GM12878 (cell line): ENCODE data around the gene TYW3. TPM values are rescaled to one million over a fixed set of nuclear protein-coding genes. Genes with fewer than 3 reads are reported as not detected.

Experiments
- ATAC-seq: fragments of 200-7000 bp; cut with Tn5 transposase; 3 replicates; pipeline ENCODE4 v1.9.1; 2020; ENCODE audit warnings: mild to moderate bottlenecking, moderate library complexity
- BruUV-seq: library from RNA; stranded (reverse); fragments of 400-500 nt; replicated peaks from 2 replicates; lab custom pipeline; 2021; lab: Mats Ljungman, UMichigan
- CTCF ChIA-PET: fragments of 300-600 bp; sonication (Branson Sonifier 250); formaldehyde crosslinking; extraction: SDS; loops from one replicate; lab custom pipeline; 2021; ENCODE audit warnings: inconsistent platforms; lab: Yijun Ruan, JAX
- POLR2A ChIA-PET: fragments of 350-600 bp; formaldehyde crosslinking; extraction: SDS; loops from one replicate; lab custom pipeline; 2021; ENCODE audit warnings: inconsistent platforms; lab: Charles Lee
- RAD21 ChIA-PET: fragments of 300-600 bp; sonication (Branson Sonifier 250); formaldehyde crosslinking; loops from one replicate; lab custom pipeline; 2023; ENCODE audit warnings: antibody characterized with exemption; ENCODE audit not compliant: unreplicated experiment; lab: Charles Lee
- SMC1A ChIA-PET: fragments of 300-600 bp; sonication (Branson Sonifier 250); formaldehyde crosslinking; loops from one replicate; lab custom pipeline; 2023; ENCODE audit not compliant: unreplicated experiment, uncharacterized antibody; lab: Charles Lee
- DNase-seq: peaks from one replicate; pipeline ENCODE4 v3.0.0-alpha.2; 2011; ENCODE audit warnings: low read depth, low spot score
- FAIRE-seq: peaks from 3 replicates; lab custom pipeline; 2011; peaks lifted over from hg19 to GRCh38; lab: Jason Lieb, UNC
- H2AFZ ChIP-seq: 2 replicates; pipeline ENCODE4 v1.6.0; 2011; ENCODE audit warnings: low read depth, low read length, control low read depth; ENCODE audit not compliant: control insufficient read depth
- H3K27ac ChIP-seq: 2 replicates; pipeline ENCODE4 v1.5.1; 2011; ENCODE audit warnings: control low read depth; ENCODE audit not compliant: control insufficient read depth, insufficient read depth
- H3K27me3 ChIP-seq, 2 experiments: replicated peaks in 1 of 2; 2 replicates each; pipeline versions ENCODE4 v1.6.0 to v1.6.1; 2011; ENCODE audit warnings: low read length in 1 of 2; ENCODE audit not compliant: control insufficient read depth in 2 of 2, insufficient read depth in 2 of 2
- H3K36me3 ChIP-seq, 2 experiments: 2 replicates each; pipeline ENCODE4 v1.5.1; 2011; ENCODE audit warnings: low read length in 1 of 2; ENCODE audit not compliant: control insufficient read depth in 2 of 2, insufficient read depth in 2 of 2
- H3K4me1 ChIP-seq: 2 replicates; pipeline ENCODE4 v1.6.1; 2011; ENCODE audit warnings: mild to moderate bottlenecking, low read length, moderate library complexity, mixed read lengths; ENCODE audit not compliant: control insufficient read depth, insufficient read depth
- H3K4me2 ChIP-seq: 2 replicates; pipeline ENCODE4 v1.6.0; 2011; ENCODE audit warnings: control low read depth; ENCODE audit not compliant: control insufficient read depth, insufficient read depth
- H3K4me3 ChIP-seq: fragments of 200-600 bp; sonication (generic); 2 replicates; pipeline ENCODE4 v1.5.1; 2016
- H3K79me2 ChIP-seq: 2 replicates; pipeline ENCODE4 v1.6.0; 2011; ENCODE audit warnings: low read length; ENCODE audit not compliant: control insufficient read depth, insufficient read depth
- H3K9ac ChIP-seq: 2 replicates; pipeline ENCODE4 v1.8.0; 2011; ENCODE audit warnings: low read length, control low read depth, mixed read lengths; ENCODE audit not compliant: control insufficient read depth, insufficient read depth
- H3K9me3 ChIP-seq: replicated peaks from 3 replicates; pipeline ENCODE4 v1.5.1; 2011; ENCODE audit warnings: mild to moderate bottlenecking, low read length; ENCODE audit not compliant: control insufficient read depth, insufficient read depth
- H4K20me1 ChIP-seq: 2 replicates; pipeline ENCODE4 v1.6.0; 2011; ENCODE audit not compliant: control insufficient read depth, insufficient read depth
- ETV6 ChIP-seq, 2 experiments: fragments of 450-650 bp in 1 of 2; IDR thresholded peaks in 1 of 2; conservative IDR thresholded peaks in 1 of 2; 2 replicates each; pipeline ENCODE4 v1.6.1; 2014; ENCODE audit warnings: antibody characterized with exemption in 1 of 2, borderline replicate concordance in 1 of 2, low read depth in 1 of 2, mild to moderate bottlenecking in 1 of 2, moderate library complexity in 1 of 2
- FOXK2 ChIP-seq: fragments of 450-650 bp; IDR thresholded peaks from 2 replicates; pipeline ENCODE4 v1.6.1; 2017; ENCODE audit warnings: mild to moderate bottlenecking, moderate library complexity
- IKZF2 ChIP-seq, 2 experiments: fragments of 450-650 bp; IDR thresholded peaks; 2 replicates each; pipeline ENCODE4 v1.6.1; 2017; ENCODE audit warnings: mild to moderate bottlenecking in 2 of 2, moderate library complexity in 2 of 2
- KAT2A ChIP-seq: conservative IDR thresholded peaks from 2 replicates; pipeline ENCODE4 v1.6.1; 2011; ENCODE audit warnings: low read depth, low read length; ENCODE audit not compliant: control insufficient read depth
- RAD21 ChIP-seq: IDR thresholded peaks from 2 replicates; pipeline ENCODE4 v1.6.1; 2011; ENCODE audit warnings: mild to moderate bottlenecking, low read depth, low read length, moderate library complexity; ENCODE audit not compliant: insufficient read depth
- RELA ChIP-seq: fragments of 450-650 bp; IDR thresholded peaks from 2 replicates; pipeline ENCODE4 v1.8.0; 2014; ENCODE audit warnings: borderline replicate concordance; ENCODE audit not compliant: partially characterized antibody
- SMAD1 ChIP-seq: fragments of 450-650 bp; IDR thresholded peaks from 2 replicates; pipeline ENCODE4 v1.6.1; 2018; ENCODE audit warnings: mild to moderate bottlenecking, low read depth; ENCODE audit not compliant: partially characterized antibody
- TCF3 ChIP-seq: IDR thresholded peaks from 2 replicates; pipeline ENCODE4 v1.6.1; 2012; ENCODE audit warnings: low read depth, mild to moderate bottlenecking, low read length, borderline replicate concordance; ENCODE audit not compliant: insufficient read depth
- WGBS: methylation state at CpG from one replicate; pipeline ENCODE4 v1.1.6; 2016; ENCODE audit warnings: low lambda C conversion rate; ENCODE audit not compliant: insufficient replicate concordance, insufficient coverage; ENCODE audit errors: missing lambda C conversion rate; 5-methylcytosine and 5-hydroxymethylcytosine counted together
- in situ Hi-C: fragments of 300-500 bp; cut with MboI; formaldehyde crosslinking; loops from 9 replicates; pipeline ENCODE4 v1.14.3; 2018; ENCODE audit warnings: mixed read lengths
- intact Hi-C: fragments of 100-400 bp; cut with micrococcal nuclease; formaldehyde crosslinking; loops from one replicate; pipeline ENCODE4 v1.14.2; 2022; ENCODE audit not compliant: unreplicated experiment
- polyA plus RNA-seq, 11 experiments: library from polyadenylated mRNA; depleted of rRNA in 4 of 11; unstranded in 6 of 11; stranded (reverse) in 5 of 11; fragments of >200 nt; fragmentation: Nextera tagmentation in 4 of 11; fragmentation: Illumina TruSeq in 1 of 11; extraction: Ambion mirVana in 4 of 11; extraction: Trizol in 1 of 11; gene quantifications; 1 replicate in 1 of 11; 2 replicates in 10 of 11; pipeline versions ENCODE4 v1.2.1 to v1.2.3, GENCODE V29; 2011 to 2016; ENCODE audit warnings: inconsistent platforms in 2 of 11, missing spikeins in 2 of 11, low read depth in 1 of 11
- total RNA-seq, 4 experiments: library from RNA; depleted of rRNA in 3 of 4; stranded (reverse); fragments of >200 nt in 3 of 4; fragmentation: Illumina TruSeq in 1 of 4; extraction: Trizol in 1 of 4; gene quantifications; 2 replicates each; pipeline versions ENCODE4 v1.2.1 to v1.2.3, GENCODE V29; 2013 to 2021
- TF ChIP-seq, protein P1 (sequence below): fragments of 450-650 bp; formaldehyde crosslinking; IDR thresholded peaks from 2 replicates; pipeline ENCODE4 v1.5.0; 2022; ENCODE audit warnings: mild to moderate bottlenecking, missing genetic modification characterization
- TF ChIP-seq, protein P2 (sequence below): fragments of 450-650 bp; IDR thresholded peaks from 2 replicates; pipeline ENCODE4 v1.6.1; 2016; ENCODE audit warnings: mild to moderate bottlenecking
- TF ChIP-seq, protein P3 (sequence below): IDR thresholded peaks from 2 replicates; pipeline ENCODE4 v1.6.1; 2011; ENCODE audit warnings: low read depth, low read length, improper control_type of control experiment, borderline replicate concordance

Gene TYW3
- total and polyA plus RNA-seq, 10 of the 15 experiments (the other 5 are each of a cell fraction or from before 2014, with no cell fraction given), result 18.6 to 54.4 (median 32.8) TPM

DNA sequence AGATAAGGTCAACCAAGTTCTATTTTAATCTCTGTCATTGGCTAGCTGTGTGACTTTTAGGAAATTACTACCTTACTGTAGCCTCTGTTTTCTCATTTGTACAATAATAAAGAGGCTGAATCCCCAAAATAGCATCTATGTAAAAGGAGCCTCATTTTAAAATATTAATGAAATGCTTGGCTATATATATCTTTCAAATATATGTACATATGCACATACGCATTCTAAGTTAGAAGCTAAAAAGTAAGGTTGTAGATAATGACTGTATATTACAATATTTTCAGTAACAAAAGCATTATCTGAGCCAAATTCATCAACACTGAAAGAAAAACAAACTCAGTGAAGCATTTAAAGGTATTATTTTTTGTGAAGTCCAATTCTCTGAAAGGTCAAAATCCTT, 44.6 kb downstream of the TYW3 start:
- no TSS peak for BruUV-seq
- ChIA-PET POLR2A (no interaction called here), SMC1A (interaction anchor here (0.6 to 4.0 kb wide), 2 partner anchors 272 to 426 kb away, joined by 3 to 24 read pairs; no protein-coding TSS in a partner anchor), RAD21 (interaction anchor here (1.4 kb wide), 1 partner anchor 425 kb away, joined by 4 read pairs; no protein-coding TSS in a partner anchor), CTCF (interaction anchor here (1.9 to 4.8 kb wide), 3 partner anchors 10 to 425 kb away, joined by 6 to 44 read pairs (median 13); no protein-coding TSS in a partner anchor)
- no peaks in the 10 kb centered on the region for H3K36me3 ChIP-seq
- FAIRE-seq, result no peak
- H2AFZ ChIP-seq, result no peak overlapping the region
- DNase-seq, result no peak
- H3K9ac ChIP-seq, result no peak overlapping the region
- H3K9me3 ChIP-seq, result no peaks in the 10 kb centered on the region
- 56% methylated on average over 1 of the region's 1 CpG for WGBS
- no peak overlapping the region for H3K4me2 ChIP-seq
- intact Hi-C loops, result loop anchor here (10.0 kb wide), 3 partner anchors 157 to 247 kb away; no protein-coding TSS in a partner anchor
- ATAC-seq, result no peak
- in situ Hi-C loops, result no loop called here
- H3K79me2 ChIP-seq, result no peaks in the 10 kb centered on the region
- no peaks in the 10 kb centered on the region for H3K4me1 ChIP-seq
- no peaks in the 10 kb centered on the region for H4K20me1 ChIP-seq
- no peak overlapping the region for H3K4me3 ChIP-seq
- H3K27ac ChIP-seq, result no peak overlapping the region
- no peaks in the 10 kb centered on the region; a peak in 1 of 4 replicates for H3K27me3 ChIP-seq
- TF ChIP-seq TCF3, result no peak
- TF ChIP-seq, protein P1, sequence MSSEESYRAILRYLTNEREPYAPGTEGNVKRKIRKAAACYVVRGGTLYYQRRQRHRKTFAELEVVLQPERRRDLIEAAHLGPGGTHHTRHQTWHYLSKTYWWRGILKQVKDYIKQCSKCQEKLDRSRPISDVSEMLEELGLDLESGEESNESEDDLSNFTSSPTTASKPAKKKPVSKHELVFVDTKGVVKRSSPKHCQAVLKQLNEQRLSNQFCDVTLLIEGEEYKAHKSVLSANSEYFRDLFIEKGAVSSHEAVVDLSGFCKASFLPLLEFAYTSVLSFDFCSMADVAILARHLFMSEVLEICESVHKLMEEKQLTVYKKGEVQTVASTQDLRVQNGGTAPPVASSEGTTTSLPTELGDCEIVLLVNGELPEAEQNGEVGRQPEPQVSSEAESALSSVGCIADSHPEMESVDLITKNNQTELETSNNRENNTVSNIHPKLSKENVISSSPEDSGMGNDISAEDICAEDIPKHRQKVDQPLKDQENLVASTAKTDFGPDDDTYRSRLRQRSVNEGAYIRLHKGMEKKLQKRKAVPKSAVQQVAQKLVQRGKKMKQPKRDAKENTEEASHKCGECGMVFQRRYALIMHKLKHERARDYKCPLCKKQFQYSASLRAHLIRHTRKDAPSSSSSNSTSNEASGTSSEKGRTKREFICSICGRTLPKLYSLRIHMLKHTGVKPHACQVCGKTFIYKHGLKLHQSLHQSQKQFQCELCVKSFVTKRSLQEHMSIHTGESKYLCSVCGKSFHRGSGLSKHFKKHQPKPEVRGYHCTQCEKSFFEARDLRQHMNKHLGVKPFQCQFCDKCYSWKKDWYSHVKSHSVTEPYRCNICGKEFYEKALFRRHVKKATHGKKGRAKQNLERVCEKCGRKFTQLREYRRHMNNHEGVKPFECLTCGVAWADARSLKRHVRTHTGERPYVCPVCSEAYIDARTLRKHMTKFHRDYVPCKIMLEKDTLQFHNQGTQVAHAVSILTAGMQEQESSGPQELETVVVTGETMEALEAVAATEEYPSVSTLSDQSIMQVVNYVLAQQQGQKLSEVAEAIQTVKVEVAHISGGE (CRISPR knock-in tag), result no peak

DNA sequence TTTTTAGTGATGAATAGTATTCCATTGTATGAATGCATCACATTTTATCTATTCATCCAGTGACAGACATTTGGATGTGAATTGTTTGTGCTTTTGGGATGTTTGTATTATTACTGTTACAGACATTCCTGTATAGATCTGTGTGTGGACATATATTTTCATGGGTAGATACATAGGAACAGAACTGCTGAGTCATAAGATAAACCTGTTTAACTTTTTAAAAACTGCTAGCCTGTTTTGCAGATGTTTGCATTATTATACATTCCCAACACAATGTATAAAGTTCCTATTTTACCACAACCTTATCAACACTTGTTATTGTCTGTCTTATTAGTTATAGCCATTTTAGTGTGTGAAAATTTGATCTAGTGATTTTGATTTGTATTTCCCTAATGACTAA, 46.8 kb downstream of the TYW3 start:
- no peak overlapping the region for H3K4me2 ChIP-seq
- H3K4me3 ChIP-seq, result no peak overlapping the region
- no peak for ATAC-seq
- no peak overlapping the region for H3K9ac ChIP-seq
- SMC1A ChIA-PET, result no interaction called here
- H2AFZ ChIP-seq, result no peak overlapping the region
- no peak for FAIRE-seq
- RAD21 ChIA-PET, result no interaction called here
- H4K20me1 ChIP-seq, result no peaks in the 10 kb centered on the region
- no peaks in the 10 kb centered on the region; a peak in 1 of 4 replicates for H3K27me3 ChIP-seq
- POLR2A ChIA-PET, result no interaction called here
- intact Hi-C loops, result loop anchor here (10.0 kb wide), 3 partner anchors 155 to 245 kb away; no protein-coding TSS in a partner anchor
- H3K79me2 ChIP-seq, result no peaks in the 10 kb centered on the region
- no peaks in the 10 kb centered on the region for H3K9me3 ChIP-seq
- H3K4me1 ChIP-seq, result no peaks in the 10 kb centered on the region
- BruUV-seq, result no TSS peak
- no peaks in the 10 kb centered on the region for H3K36me3 ChIP-seq
- no peak for DNase-seq
- CTCF ChIA-PET, result no interaction called here
- in situ Hi-C loops, result no loop called here
- H3K27ac ChIP-seq, result no peak overlapping the region
- TF ChIP-seq RAD21 (no peak), IKZF2 (IDR thresholded peaks at IDR 0.05) (no peak), KAT2A (no peak), FOXK2 (no peak), SMAD1 (no peak), RELA (no peak), ETV6 (conservative IDR thresholded peaks at IDR 0.05 in 1 of 2, IDR thresholded peaks at IDR 0.05 in 1 of 2; ENCODE audit: borderline replicate concordance in 1 of 2, low read depth in 1 of 2) (no peak)
- TF ChIP-seq, protein P2, sequence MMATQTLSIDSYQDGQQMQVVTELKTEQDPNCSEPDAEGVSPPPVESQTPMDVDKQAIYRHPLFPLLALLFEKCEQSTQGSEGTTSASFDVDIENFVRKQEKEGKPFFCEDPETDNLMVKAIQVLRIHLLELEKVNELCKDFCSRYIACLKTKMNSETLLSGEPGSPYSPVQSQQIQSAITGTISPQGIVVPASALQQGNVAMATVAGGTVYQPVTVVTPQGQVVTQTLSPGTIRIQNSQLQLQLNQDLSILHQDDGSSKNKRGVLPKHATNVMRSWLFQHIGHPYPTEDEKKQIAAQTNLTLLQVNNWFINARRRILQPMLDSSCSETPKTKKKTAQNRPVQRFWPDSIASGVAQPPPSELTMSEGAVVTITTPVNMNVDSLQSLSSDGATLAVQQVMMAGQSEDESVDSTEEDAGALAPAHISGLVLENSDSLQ, result no peak
- TF ChIP-seq, protein P3, sequence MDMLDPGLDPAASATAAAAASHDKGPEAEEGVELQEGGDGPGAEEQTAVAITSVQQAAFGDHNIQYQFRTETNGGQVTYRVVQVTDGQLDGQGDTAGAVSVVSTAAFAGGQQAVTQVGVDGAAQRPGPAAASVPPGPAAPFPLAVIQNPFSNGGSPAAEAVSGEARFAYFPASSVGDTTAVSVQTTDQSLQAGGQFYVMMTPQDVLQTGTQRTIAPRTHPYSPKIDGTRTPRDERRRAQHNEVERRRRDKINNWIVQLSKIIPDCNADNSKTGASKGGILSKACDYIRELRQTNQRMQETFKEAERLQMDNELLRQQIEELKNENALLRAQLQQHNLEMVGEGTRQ, result no peak
